Lower lobe of right lung (tissue), 2 donors: ENCODE data around the gene AQP10. TPM values are rescaled to one million over a fixed set of nuclear protein-coding genes. Genes with fewer than 3 reads are reported as not detected.

Experiments
- ATAC-seq, 2 donors: fragments of 200-7000 bp; cut with Tn5 transposase; one replicate each; pipeline ENCODE4 v1.9.1; 2020 to 2022; ENCODE audit warnings: mild to moderate bottlenecking in 2 of 2, moderate library complexity in 2 of 2
- DNase-seq: peaks from one replicate; pipeline ENCODE4 v3.0.0-alpha.2; 2020
- H3K27ac ChIP-seq: fragments of 200-600 bp; one replicate; pipeline ENCODE4 v1.8.0; 2022
- H3K27me3 ChIP-seq: fragments of 200-600 bp; one replicate; pipeline ENCODE4 v1.8.0; 2022; ENCODE audit warnings: low read depth
- H3K36me3 ChIP-seq: fragments of 200-600 bp; one replicate; pipeline ENCODE4 v1.8.0; 2022; ENCODE audit warnings: mild to moderate bottlenecking
- H3K4me1 ChIP-seq: fragments of 200-600 bp; one replicate; pipeline ENCODE4 v1.8.0; 2022
- H3K4me3 ChIP-seq: fragments of 200-600 bp; one replicate; pipeline ENCODE4 v1.8.0; 2022; ENCODE audit warnings: mild to moderate bottlenecking
- H3K9me3 ChIP-seq: fragments of 200-600 bp; one replicate; pipeline ENCODE4 v1.8.0; 2022
- intact Hi-C: fragments of 100-400 bp; cut with DNase I; formaldehyde crosslinking; loops from one replicate; pipeline ENCODE4 v1.11.0; 2022
- total RNA-seq: library from RNA; stranded (reverse); fragmentation: NEBNext Ultra II Directional; extraction: Animal tissue kit (Norgen Biotek cat#: 25700); gene quantifications from one replicate; pipeline ENCODE4 v1.2.1, GENCODE V29; 2021
- TF ChIP-seq, protein P1 (sequence below): fragments of 200-600 bp; IDR thresholded peaks from one replicate; pipeline ENCODE4 v1.8.0; 2022; ENCODE audit warnings: antibody characterized with exemption, mild to moderate bottlenecking
- donor health status: DM: no; HTN: yes; CAD: no; lungs with severe emphysema.

The AQP10 gene
- total RNA-seq, 1 donor from 2014 or later: 0.47 TPM

DNA sequence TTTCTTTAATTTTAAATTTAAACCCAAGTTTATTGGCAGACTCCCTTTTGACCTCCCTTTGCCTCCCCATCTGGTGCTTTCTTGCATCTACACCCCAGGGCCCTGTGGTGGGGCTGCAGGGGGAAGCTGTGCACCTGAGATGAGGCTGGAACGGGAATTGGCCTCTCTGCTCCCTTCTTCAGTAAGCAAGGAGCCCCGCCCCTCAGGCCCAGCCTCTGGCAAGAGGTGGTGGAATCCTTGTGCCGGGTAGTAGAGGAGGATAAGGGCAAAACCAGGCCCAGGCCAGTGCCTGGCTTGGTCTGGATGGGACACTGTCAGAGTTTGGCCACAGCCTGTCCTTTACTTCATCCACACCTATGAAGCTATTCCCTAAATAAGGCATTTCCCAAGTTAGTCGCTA lies 29.5 kb downstream of the AQP10 start:
- peaks cover 36% of the 10 kb centered on the region for H3K4me1 ChIP-seq
- DNase-seq: no peak
- H3K9me3 ChIP-seq: no peaks in the 10 kb centered on the region
- peaks cover 42% of the 10 kb centered on the region for H3K36me3 ChIP-seq
- TF ChIP-seq, protein P1, sequence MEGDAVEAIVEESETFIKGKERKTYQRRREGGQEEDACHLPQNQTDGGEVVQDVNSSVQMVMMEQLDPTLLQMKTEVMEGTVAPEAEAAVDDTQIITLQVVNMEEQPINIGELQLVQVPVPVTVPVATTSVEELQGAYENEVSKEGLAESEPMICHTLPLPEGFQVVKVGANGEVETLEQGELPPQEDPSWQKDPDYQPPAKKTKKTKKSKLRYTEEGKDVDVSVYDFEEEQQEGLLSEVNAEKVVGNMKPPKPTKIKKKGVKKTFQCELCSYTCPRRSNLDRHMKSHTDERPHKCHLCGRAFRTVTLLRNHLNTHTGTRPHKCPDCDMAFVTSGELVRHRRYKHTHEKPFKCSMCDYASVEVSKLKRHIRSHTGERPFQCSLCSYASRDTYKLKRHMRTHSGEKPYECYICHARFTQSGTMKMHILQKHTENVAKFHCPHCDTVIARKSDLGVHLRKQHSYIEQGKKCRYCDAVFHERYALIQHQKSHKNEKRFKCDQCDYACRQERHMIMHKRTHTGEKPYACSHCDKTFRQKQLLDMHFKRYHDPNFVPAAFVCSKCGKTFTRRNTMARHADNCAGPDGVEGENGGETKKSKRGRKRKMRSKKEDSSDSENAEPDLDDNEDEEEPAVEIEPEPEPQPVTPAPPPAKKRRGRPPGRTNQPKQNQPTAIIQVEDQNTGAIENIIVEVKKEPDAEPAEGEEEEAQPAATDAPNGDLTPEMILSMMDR: no peak
- H3K4me3 ChIP-seq: no peak overlapping the region
- no peaks in the 10 kb centered on the region for H3K27me3 ChIP-seq
- ATAC-seq: no peak
- H3K27ac ChIP-seq: no peak overlapping the region
- intact Hi-C loops: no loop called here

DNA sequence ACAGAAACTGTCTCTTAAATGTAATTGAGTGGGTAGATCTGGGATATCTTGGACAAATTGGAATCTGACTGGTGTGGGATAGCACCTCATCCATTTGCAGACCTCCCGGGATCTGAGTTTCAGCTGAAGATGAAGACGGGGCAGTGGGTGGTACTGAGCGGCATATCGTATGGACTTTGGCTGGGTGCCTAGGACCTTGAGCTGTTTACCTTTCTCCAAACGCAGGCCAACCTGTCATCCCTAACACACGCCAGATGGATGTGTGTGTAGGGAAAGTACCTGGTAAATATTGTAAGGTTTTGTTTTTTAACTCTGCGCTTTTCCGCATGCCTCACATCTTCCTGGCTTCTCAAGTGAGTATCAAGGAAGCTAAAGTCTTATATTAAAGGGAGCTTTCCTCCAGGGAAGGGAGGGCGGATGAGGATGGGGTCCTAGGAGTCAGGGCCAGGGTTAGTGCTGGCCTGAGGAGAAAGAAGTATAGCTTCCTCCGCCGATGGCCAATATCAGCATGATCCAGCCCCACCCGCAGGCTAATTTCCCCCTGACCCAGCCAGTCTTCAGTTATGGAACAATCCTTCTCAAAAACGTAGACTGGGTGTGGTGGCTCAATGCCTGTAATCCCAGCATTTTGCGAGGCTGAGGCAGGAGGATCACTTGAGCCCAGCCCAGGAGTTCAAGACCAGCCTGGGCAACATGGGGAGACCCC lies 30.6 kb downstream of the AQP10 start:
- intact Hi-C loops: no loop called here
- no peak for ATAC-seq

DNA sequence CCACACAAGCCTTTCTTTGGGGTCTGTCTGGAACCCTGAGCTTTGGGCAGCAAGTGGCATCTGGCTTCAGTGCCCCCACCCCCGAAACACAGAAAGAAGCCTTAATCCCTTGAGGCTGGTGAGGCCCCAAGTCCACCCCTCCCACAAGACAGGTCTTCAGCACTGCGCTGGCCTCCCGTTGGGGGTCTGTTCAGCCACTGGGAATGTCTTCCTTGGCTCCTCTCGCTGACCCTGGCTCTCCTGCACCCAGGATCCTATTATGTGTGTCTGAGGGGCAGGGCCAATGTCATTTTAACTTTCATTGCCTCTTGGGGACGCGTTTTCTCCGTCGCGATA lies 31.3 kb downstream of the AQP10 start:
- peaks cover 27% of the 10 kb centered on the region for H3K4me1 ChIP-seq
- no peaks in the 10 kb centered on the region for H3K9me3 ChIP-seq
- no peak for ATAC-seq
- no peak for DNase-seq
- intact Hi-C loops: no loop called here
- no peaks in the 10 kb centered on the region for H3K27me3 ChIP-seq
- TF ChIP-seq, protein P1: no peak
- peaks cover 23% of the 10 kb centered on the region for H3K36me3 ChIP-seq
- H3K4me3 ChIP-seq: peak overlapping the region; percentile 49
- H3K27ac ChIP-seq: peak overlapping the region; percentile 79

More for the DNA sequence above, 30.6 kb downstream of the AQP10 start:
- TF ChIP-seq, protein P1: no peak
- peaks cover 30% of the 10 kb centered on the region for H3K36me3 ChIP-seq
- DNase-seq: no peak
- H3K9me3 ChIP-seq: no peaks in the 10 kb centered on the region
- no peak overlapping the region for H3K4me3 ChIP-seq
- H3K27me3 ChIP-seq: no peaks in the 10 kb centered on the region
- H3K27ac ChIP-seq: no peak overlapping the region
- peaks cover 34% of the 10 kb centered on the region for H3K4me1 ChIP-seq

DNA sequence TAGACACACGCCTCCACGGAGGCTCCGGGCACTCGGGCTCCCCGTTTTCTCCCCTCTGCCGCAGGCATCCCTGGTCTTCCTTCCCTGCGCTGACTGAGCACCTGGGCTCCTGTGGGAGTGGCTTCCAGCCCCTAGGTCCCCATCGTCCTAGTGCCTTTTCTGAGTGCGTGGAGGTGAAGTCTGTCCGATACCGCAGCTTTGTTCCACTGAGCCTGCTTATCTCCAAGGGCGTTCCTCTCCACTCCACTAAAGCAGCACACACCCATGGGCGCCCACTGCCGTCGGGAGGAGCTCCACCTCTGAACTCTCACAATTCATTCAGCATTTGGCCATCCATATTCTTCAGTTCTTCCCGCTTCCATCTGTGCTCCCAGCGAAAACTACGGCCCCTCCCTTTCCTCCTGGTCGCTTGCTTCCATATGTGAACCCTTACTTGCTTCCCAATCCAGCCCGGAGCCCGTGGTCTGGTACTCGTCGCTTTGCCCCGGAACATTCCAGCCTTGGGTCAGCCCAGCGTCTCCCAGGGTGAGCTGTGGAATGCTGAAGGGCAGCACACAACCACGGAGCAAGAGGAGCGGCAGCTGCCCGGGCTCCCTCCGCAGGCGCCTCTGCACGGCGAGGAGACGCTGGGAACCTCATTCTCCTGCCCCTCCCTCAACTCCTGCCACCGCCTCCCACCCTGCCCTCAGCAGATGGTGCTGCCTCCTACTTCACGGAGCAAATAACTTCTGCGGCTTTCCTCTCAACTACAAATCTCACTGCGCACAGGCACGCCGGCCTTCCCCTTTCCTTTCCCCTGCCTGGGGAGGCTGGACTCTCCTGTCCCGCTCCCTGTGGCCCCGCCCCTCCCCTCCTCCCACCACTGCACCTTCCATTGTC lies 31.9 kb downstream of the AQP10 start:
- DNase-seq (peak; percentile 79), ATAC-seq (peak; percentile 81 to 85)
- TF ChIP-seq, protein P1: no peak
- H3K27me3 ChIP-seq: no peaks in the 10 kb centered on the region
- intact Hi-C loops: no loop called here
- peak overlapping the region; percentile 49 for H3K4me3 ChIP-seq
- H3K27ac ChIP-seq: peak overlapping the region; percentile 79
- peaks cover 19% of the 10 kb centered on the region for H3K36me3 ChIP-seq
- H3K9me3 ChIP-seq: no peaks in the 10 kb centered on the region
- H3K4me1 ChIP-seq: peaks cover 25% of the 10 kb centered on the region

DNA sequence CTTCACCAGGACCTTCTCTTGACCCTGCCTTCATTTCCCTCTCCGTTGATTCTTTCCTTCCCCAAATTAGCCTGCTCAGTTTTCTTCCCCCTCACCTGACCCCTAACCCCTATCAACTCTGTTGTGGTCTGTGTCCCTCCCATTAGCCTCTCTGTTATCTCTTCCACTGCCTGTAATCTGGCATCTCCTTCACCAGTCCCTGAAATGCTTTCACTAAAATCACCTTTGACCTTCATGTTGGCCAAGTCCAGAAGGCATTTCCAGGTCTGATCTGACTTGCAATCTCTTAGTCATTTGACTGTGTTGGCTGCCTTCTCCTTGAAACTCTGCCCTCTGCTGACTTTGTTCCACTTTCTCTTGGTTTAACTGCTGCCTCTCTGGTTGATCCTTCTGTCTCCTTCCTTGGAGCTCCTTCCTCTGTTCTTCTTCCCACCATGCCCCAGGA lies 32.6 kb downstream of the AQP10 start:
- intact Hi-C loops: no loop called here
- TF ChIP-seq, protein P1: peak; percentile 28

More for the DNA sequence above, 32.6 kb downstream of the AQP10 start:
- peaks cover 25% of the 10 kb centered on the region for H3K4me1 ChIP-seq
- peak; percentile 58 to 68 for ATAC-seq
- no peaks in the 10 kb centered on the region for H3K9me3 ChIP-seq
- DNase-seq: no peak
- peak overlapping the region; percentile 49 for H3K4me3 ChIP-seq
- no peaks in the 10 kb centered on the region for H3K27me3 ChIP-seq
- H3K27ac ChIP-seq: peak overlapping the region; percentile 79
- H3K36me3 ChIP-seq: peaks cover 16% of the 10 kb centered on the region
